ENCODE data around the gene KANSL1. TPM values are rescaled to one million over a fixed set of nuclear protein-coding genes. Genes with fewer than 3 reads are reported as not detected.

The KANSL1 gene
- total and polyA plus RNA-seq, 9 of the 15 experiments (the other 6 are each of a cell fraction or from before 2014, with no cell fraction given), result 3.6 to 55.4 (median 31.8) TPM

- H3K4me3 ChIP-seq, result no peak overlapping the region
- ChIA-PET POLR2A (interaction anchor here (0.9 to 1.4 kb wide), 3 partner anchors 9 to 16 kb away, joined by 3 to 7 read pairs (median 4); no protein-coding TSS in a partner anchor), CTCF (ENCODE audit: low intra/inter-chr PET ratio) (no interaction called here)
- BruUV-seq (replicated peaks), result no TSS peak
- no peaks in the 10 kb centered on the region; a peak in 2 of 5 replicates for H3K4me1 ChIP-seq (replicated peaks in 1 of 2; ENCODE audit: control insufficient read depth in 2 of 2, insufficient read depth in 2 of 2, low read length in 2 of 2)
- ATAC-seq (no peak), DNase-seq (ENCODE audit: extremely low read depth in 1 of 4, low spot score in 3 of 4) (no peak), FAIRE-seq (no peak)
- H4K20me1 ChIP-seq (replicated peaks; ENCODE audit: control insufficient read depth, insufficient read depth, low read length), result peaks cover 22% of the 10 kb centered on the region
- intact Hi-C loops (cut with micrococcal nuclease), result no loop called here
- TF ChIP-seq ZNF316 (IDR thresholded peaks at IDR 0.05) (no peak), HNRNPH1 (optimal IDR thresholded peaks at IDR 0.05; ENCODE audit: low read depth, low read length) (no peak), DPF2 (IDR thresholded peaks at IDR 0.05) (no peak), ZNF274 (IDR thresholded peaks at IDR 0.05; ENCODE audit: borderline replicate concordance, low read depth, low read length) (no peak), CCAR2 (IDR thresholded peaks at IDR 0.05; ENCODE audit: low read depth, low read length) (no peak), ZNF780A (CRISPR knock-in tag; IDR thresholded peaks at IDR 0.05) (no peak), TAF1 (IDR thresholded peaks at IDR 0.05; ENCODE audit: control insufficient read depth, extremely low read depth, insufficient read depth, low read length, severe bottlenecking) (no peak), ZNF511 (CRISPR knock-in tag; IDR thresholded peaks at IDR 0.05) (no peak), ZNF133 (CRISPR knock-in tag; IDR thresholded peaks at IDR 0.05) (no peak), COPS2 (conservative IDR thresholded peaks at IDR 0.05) (no peak), HDAC1 (IDR thresholded peaks at IDR 0.05) (no peak), FOXM1 (IDR thresholded peaks at IDR 0.05; ENCODE audit: low read depth) (no peak), FOXM1 (CRISPR knock-in tag; IDR thresholded peaks at IDR 0.05; ENCODE audit: low read depth) (no peak), ZNF41 (CRISPR knock-in tag; conservative IDR thresholded peaks at IDR 0.05) (no peak), ZFP1 (CRISPR knock-in tag; IDR thresholded peaks at IDR 0.05) (no peak)
- TF ChIP-seq, protein P1, sequence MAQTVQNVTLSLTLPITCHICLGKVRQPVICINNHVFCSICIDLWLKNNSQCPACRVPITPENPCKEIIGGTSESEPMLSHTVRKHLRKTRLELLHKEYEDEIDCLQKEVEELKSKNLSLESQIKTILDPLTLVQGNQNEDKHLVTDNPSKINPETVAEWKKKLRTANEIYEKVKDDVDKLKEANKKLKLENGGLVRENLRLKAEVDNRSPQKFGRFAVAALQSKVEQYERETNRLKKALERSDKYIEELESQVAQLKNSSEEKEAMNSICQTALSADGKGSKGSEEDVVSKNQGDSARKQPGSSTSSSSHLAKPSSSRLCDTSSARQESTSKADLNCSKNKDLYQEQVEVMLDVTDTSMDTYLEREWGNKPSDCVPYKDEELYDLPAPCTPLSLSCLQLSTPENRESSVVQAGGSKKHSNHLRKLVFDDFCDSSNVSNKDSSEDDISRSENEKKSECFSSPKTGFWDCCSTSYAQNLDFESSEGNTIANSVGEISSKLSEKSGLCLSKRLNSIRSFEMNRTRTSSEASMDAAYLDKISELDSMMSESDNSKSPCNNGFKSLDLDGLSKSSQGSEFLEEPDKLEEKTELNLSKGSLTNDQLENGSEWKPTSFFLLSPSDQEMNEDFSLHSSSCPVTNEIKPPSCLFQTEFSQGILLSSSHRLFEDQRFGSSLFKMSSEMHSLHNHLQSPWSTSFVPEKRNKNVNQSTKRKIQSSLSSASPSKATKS (CRISPR knock-in tag; IDR thresholded peaks at IDR 0.05), result no peak
- TF ChIP-seq, protein P2, sequence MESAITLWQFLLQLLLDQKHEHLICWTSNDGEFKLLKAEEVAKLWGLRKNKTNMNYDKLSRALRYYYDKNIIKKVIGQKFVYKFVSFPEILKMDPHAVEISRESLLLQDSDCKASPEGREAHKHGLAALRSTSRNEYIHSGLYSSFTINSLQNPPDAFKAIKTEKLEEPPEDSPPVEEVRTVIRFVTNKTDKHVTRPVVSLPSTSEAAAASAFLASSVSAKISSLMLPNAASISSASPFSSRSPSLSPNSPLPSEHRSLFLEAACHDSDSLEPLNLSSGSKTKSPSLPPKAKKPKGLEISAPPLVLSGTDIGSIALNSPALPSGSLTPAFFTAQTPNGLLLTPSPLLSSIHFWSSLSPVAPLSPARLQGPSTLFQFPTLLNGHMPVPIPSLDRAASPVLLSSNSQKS (CRISPR knock-in tag; IDR thresholded peaks at IDR 0.05), result no peak
- TF ChIP-seq, protein P3, sequence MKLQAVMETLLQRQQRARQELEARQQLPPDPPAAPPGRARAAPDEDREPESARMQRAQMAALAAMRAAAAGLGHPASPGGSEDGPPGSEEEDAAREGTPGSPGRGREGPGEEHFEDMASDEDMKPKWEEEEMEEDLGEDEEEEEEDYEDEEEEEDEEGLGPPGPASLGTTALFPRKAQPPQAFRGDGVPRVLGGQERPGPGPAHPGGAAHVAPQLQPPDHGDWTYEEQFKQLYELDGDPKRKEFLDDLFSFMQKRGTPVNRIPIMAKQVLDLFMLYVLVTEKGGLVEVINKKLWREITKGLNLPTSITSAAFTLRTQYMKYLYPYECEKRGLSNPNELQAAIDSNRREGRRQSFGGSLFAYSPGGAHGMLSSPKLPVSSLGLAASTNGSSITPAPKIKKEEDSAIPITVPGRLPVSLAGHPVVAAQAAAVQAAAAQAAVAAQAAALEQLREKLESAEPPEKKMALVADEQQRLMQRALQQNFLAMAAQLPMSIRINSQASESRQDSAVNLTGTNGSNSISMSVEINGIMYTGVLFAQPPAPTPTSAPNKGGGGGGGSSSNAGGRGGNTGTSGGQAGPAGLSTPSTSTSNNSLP (IDR thresholded peaks at IDR 0.05; ENCODE audit: borderline replicate concordance, low read depth, low read length), result no peak
- H3K27ac ChIP-seq (ENCODE audit: extremely low read depth, low read depth, low read length), result no peak overlapping the region
- H2AFZ ChIP-seq (ENCODE audit: low read depth, low read length), result no peak overlapping the region
- no peaks in the 10 kb centered on the region for H3K9me3 ChIP-seq (replicated peaks; ENCODE audit: control insufficient read depth, insufficient read depth, low read depth, low read length)
- peaks cover 14% of the 10 kb centered on the region for H3K36me3 ChIP-seq (ENCODE audit: control insufficient read depth, insufficient read depth, low read length)
- H3K27me3 ChIP-seq (ENCODE audit: control insufficient read depth in 2 of 2, insufficient read depth in 2 of 2, low read length in 2 of 2), result no peaks in the 10 kb centered on the region
- peaks cover 100% of the 10 kb centered on the region for H3K79me2 ChIP-seq (ENCODE audit: control insufficient read depth, insufficient read depth, low read length)
- H3K9ac ChIP-seq (ENCODE audit: insufficient read depth in 1 of 2, low read depth in 2 of 2, low read length in 2 of 2), result no peak overlapping the region
- H3K4me2 ChIP-seq (ENCODE audit: insufficient read depth, low read length), result no peak overlapping the region
- in situ Hi-C loops (cut with MboI), result no loop called here
- H3K9me1 ChIP-seq (ENCODE audit: control insufficient read depth, insufficient read depth, low read length), result peaks cover 3% of the 10 kb centered on the region
Measured at GRCh38 chr17:46136820-46137219, 56.4 kb downstream of the KANSL1 start.

Data from K562 (cell line).